K562 (cell line): ENCODE measurements around the gene SORBS2. TPM values are rescaled to one million over a fixed set of nuclear protein-coding genes. Genes with fewer than 3 reads are reported as not detected.

Experiments
- ARID4B ChIP-seq: sonication (generic); formaldehyde crosslinking; IDR thresholded peaks from 2 replicates; pipeline ENCODE4 v1.8.0; 2022; ENCODE audit warnings: mild to moderate bottlenecking, missing genetic modification reagents
- DLX4 ChIP-seq: fragments of 250-450 bp; sonication (Bioruptor Pico); IDR thresholded peaks from 2 replicates; pipeline ENCODE4 v1.6.1; 2021; ENCODE audit warnings: mild to moderate bottlenecking
- KDM1A ChIP-seq, 2 experiments: fragments of 450-650 bp; IDR thresholded peaks; 2 replicates each; pipeline ENCODE4 v1.6.1; 2016; ENCODE audit warnings: mild to moderate bottlenecking in 2 of 2
- KHSRP ChIP-seq: fragments of 450-650 bp; IDR thresholded peaks from 2 replicates; pipeline ENCODE4 v1.6.1; 2017
- NR3C1 ChIP-seq: sonication (generic); formaldehyde crosslinking; IDR thresholded peaks from 2 replicates; pipeline ENCODE4 v1.8.1; 2022; ENCODE audit warnings: missing genetic modification reagents
- PRPF4 ChIP-seq: fragments of 200-400 bp; formaldehyde crosslinking; IDR thresholded peaks from one replicate; pipeline ENCODE4 v1.6.1; 2017; ENCODE audit warnings: low read length, low read depth, mild to moderate bottlenecking; ENCODE audit not compliant: insufficient read depth, poor library complexity, severe bottlenecking
- RERE ChIP-seq: sonication (generic); formaldehyde crosslinking; IDR thresholded peaks from 2 replicates; pipeline ENCODE4 v1.8.0; 2023; ENCODE audit warnings: missing genetic modification reagents, mild to moderate bottlenecking, borderline replicate concordance
- SFPQ ChIP-seq: fragments of 200-400 bp; formaldehyde crosslinking; IDR thresholded peaks from 2 replicates; pipeline ENCODE4 v1.6.1; 2017; ENCODE audit warnings: mild to moderate bottlenecking, low read depth, low read length, moderate library complexity
- TARDBP ChIP-seq: fragments of 450-650 bp; IDR thresholded peaks from 2 replicates; pipeline ENCODE4 v1.6.1; 2016
- ZBTB2 ChIP-seq: fragments of 450-650 bp; IDR thresholded peaks from 2 replicates; pipeline ENCODE4 v1.6.1; 2016; ENCODE audit warnings: antibody characterized with exemption
- ZNF239 ChIP-seq: fragments of 250-450 bp; sonication (Bioruptor Pico); IDR thresholded peaks from 2 replicates; pipeline ENCODE4 v1.4.0; 2020; ENCODE audit warnings: mild to moderate bottlenecking
- polyA plus RNA-seq, 8 experiments: library from polyadenylated mRNA; depleted of rRNA in 4 of 8; stranded (reverse) in 5 of 8; unstranded in 3 of 8; fragments of >200 nt; fragmentation: Nextera tagmentation in 2 of 8; fragmentation: Illumina TruSeq in 1 of 8; extraction: Ambion mirVana in 2 of 8; extraction: Trizol in 1 of 8; gene quantifications; 2 replicates each; pipeline versions ENCODE4 v1.2.1 to v1.2.3, GENCODE V29; 2011 to 2014; ENCODE audit warnings: inconsistent platforms in 1 of 8, missing spikeins in 1 of 8
- total RNA-seq, 7 experiments: library from RNA; depleted of rRNA in 6 of 7; stranded (reverse); fragments of >200 nt in 6 of 7; fragmentation: Illumina TruSeq in 2 of 7; extraction: Trizol in 2 of 7; gene quantifications; 2 replicates each; pipeline versions ENCODE4 v1.2.1 to v1.2.3, GENCODE V29; 2011 to 2021; ENCODE audit warnings: low replicate concordance in 1 of 7

The SORBS2 gene
- total and polyA plus RNA-seq, 9 of the 15 experiments (the other 6 are each of a cell fraction or from before 2014, with no cell fraction given): 0.29 TPM; not detected in 8

- TF ChIP-seq RERE (CRISPR knock-in tag) (no peak), PRPF4 (no peak), KDM1A (IDR thresholded peaks at IDR 0.05) (peak; percentile 40 to 57; a peak in 2 of 4 replicates), NR3C1 (no peak), ZBTB2 (no peak), ARID4B (CRISPR knock-in tag) (no peak), SFPQ (no peak), ZNF239 (CRISPR knock-in tag) (no peak), KHSRP (no peak), TARDBP (no peak), DLX4 (CRISPR knock-in tag) (no peak)
These were observed 214.3 kb downstream of the SORBS2 start (continued) for GRCh38 chr4:185597532-185598188.
